Upper lobe of right lung (tissue), 1 donor: ENCODE measurements around the gene DUSP7. TPM values are rescaled to one million over a fixed set of nuclear protein-coding genes. Genes with fewer than 3 reads are reported as not detected.

Experiments
- ATAC-seq: fragments of 200-7000 bp; cut with Tn5 transposase; one replicate; pipeline ENCODE4 v1.9.1; 2020; ENCODE audit warnings: mild to moderate bottlenecking, moderate library complexity
- DNase-seq: peaks from one replicate; pipeline ENCODE4 v3.0.0-alpha.2; 2020
- H3K27ac ChIP-seq: fragments of 200-600 bp; one replicate; pipeline ENCODE4 v1.8.0; 2022
- H3K27me3 ChIP-seq: fragments of 200-600 bp; one replicate; pipeline ENCODE4 v1.8.0; 2022; ENCODE audit warnings: mild to moderate bottlenecking
- H3K36me3 ChIP-seq: fragments of 200-600 bp; one replicate; pipeline ENCODE4 v1.8.0; 2022
- H3K4me1 ChIP-seq: fragments of 200-600 bp; one replicate; pipeline ENCODE4 v1.8.0; 2022
- H3K4me3 ChIP-seq: fragments of 200-600 bp; one replicate; pipeline ENCODE4 v1.8.0; 2022; ENCODE audit warnings: mild to moderate bottlenecking
- H3K9me3 ChIP-seq: fragments of 200-600 bp; one replicate; pipeline ENCODE4 v1.8.0; 2022
- intact Hi-C: fragments of 100-400 bp; cut with DNase I; formaldehyde crosslinking; loops from one replicate; pipeline ENCODE4 v1.11.0; 2022
- total RNA-seq: library from RNA; stranded (reverse); fragmentation: NEBNext Ultra II Directional; extraction: Animal tissue kit (Norgen Biotek cat#: 25700); gene quantifications from one replicate; pipeline ENCODE4 v1.2.1, GENCODE V29; 2021
- TF ChIP-seq, protein P1 (sequence below): fragments of 200-600 bp; IDR thresholded peaks from one replicate; pipeline ENCODE4 v1.8.0; 2022; ENCODE audit warnings: antibody characterized with exemption
- donor health status: DM: no; HTN: yes; CAD: no; lungs with severe emphysema.

DUSP7 gene
- total RNA-seq, 1 donor from 2014 or later, result 40.7 TPM

DNA sequence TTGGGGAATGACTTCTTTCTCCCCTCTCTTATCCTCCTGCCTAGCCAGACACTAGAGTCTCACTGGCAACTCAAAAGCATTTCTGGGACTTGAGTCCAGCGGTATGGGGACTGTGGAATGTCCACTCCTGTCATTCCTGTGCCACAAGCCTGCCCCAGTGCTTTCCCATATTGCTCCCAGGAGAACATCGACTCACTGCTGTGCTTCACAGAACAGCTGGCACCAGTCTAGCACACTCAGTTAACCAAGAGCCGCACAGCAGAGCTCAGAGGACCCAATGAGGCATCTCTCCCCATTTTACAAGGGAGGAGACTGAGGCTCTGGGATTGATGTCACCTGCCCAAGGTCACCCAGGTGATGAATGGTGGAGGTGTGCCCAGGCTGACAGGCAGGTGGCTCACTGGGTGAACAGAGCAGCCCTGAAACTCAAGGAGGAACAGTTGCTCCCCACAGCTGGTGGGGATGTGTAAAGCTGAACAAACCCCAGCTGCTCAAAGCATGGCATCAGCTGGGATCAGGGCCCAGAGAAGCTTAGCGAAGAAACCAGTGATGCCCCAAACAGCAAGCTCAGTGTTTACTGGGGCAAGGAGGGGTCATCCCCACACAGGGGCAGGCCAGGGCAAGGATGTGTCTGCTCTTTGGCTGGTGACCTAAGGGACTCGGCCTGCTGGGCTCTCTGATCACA is 35.4 kb upstream of the DUSP7 start:
- ATAC-seq (peak; percentile 65), DNase-seq (peak; percentile 56)
- Histone ChIP-seq H3K4me1 (peaks cover 50% of the 10 kb centered on the region), H3K36me3 (no peaks in the 10 kb centered on the region), H3K4me3 (no peak overlapping the region), H3K27me3 (no peaks in the 10 kb centered on the region), H3K9me3 (no peaks in the 10 kb centered on the region), H3K27ac (peak overlapping the region; percentile 65)
- TF ChIP-seq, protein P1, sequence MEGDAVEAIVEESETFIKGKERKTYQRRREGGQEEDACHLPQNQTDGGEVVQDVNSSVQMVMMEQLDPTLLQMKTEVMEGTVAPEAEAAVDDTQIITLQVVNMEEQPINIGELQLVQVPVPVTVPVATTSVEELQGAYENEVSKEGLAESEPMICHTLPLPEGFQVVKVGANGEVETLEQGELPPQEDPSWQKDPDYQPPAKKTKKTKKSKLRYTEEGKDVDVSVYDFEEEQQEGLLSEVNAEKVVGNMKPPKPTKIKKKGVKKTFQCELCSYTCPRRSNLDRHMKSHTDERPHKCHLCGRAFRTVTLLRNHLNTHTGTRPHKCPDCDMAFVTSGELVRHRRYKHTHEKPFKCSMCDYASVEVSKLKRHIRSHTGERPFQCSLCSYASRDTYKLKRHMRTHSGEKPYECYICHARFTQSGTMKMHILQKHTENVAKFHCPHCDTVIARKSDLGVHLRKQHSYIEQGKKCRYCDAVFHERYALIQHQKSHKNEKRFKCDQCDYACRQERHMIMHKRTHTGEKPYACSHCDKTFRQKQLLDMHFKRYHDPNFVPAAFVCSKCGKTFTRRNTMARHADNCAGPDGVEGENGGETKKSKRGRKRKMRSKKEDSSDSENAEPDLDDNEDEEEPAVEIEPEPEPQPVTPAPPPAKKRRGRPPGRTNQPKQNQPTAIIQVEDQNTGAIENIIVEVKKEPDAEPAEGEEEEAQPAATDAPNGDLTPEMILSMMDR, result no peak
- intact Hi-C loops, result no loop called here

DNA sequence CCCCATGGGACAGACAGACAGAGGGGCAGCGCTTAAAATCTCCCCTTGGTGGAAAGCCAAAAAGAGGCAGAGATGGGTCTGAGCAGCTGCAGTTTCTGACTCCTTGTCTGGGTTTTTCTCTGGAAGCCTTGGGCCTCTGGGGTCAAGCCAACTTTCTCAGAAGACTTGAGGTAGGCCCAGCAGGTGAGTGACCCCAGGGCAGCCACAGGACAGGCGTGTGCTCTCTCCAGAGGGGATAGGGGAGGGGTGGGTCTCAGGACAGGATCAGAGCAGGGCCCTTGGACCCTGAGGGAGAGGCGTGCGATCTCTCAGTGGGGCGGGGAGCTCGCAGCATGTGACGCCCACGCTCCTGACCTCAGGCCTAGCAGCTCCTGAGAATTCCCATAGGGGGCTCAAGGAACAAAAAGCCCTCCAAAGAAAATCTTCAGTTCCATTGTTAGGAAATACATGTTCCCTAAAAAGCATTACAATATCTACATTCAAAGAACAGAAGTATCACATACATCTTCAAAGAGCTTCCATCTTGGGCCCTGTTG is 34.6 kb upstream of the DUSP7 start:
- H3K27me3 ChIP-seq, result no peaks in the 10 kb centered on the region
- ATAC-seq (no peak), DNase-seq (peak; percentile 31)
- no peaks in the 10 kb centered on the region for H3K36me3 ChIP-seq
- no peaks in the 10 kb centered on the region for H3K9me3 ChIP-seq
- H3K4me1 ChIP-seq, result peaks cover 50% of the 10 kb centered on the region
- intact Hi-C loops, result no loop called here
- H3K4me3 ChIP-seq, result no peak overlapping the region
- TF ChIP-seq, protein P1, result no peak
- H3K27ac ChIP-seq, result peak overlapping the region; percentile 65

DNA sequence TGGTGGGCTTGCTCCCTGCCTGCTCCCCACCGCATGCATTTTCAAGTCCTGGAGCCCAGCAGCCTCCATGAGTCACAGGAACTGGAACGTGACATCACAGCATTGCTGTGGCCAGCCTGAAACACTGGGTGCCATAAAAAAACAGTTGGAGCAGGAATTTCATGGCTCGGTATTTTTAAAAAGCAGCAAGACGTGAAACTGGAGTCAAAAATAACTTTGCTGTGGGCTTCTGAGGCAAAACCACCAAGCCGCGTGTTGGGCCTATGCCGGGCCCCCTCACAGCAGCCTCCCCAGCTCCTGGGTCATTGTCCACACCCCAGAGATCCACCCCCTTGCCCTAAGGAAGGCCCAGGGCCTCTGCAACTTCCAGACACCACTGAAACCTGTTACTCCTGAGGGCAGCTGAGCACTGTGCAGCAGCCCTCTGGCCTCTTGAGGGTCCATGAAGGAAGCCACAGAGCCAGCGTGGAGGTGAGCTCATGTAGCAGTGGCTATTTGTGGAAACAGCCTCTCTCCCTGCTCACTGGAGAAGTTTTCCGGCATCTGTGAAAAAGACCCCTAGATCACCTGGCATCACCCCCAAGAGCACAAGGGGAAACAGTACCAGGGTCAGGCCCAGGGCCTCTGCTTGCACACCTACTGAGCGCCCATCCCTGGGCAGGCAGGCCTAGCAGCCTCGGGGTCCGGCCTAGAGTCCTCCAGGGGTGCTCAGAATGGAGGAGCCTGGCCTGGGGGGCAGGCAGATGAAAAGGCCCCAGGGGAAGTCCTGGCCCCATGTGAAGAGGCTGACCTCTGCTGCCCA is 34.0 kb upstream of the DUSP7 start:
- intact Hi-C loops, result no loop called here
- peak overlapping the region; percentile 65 for H3K27ac ChIP-seq
- no peaks in the 10 kb centered on the region for H3K27me3 ChIP-seq
- H3K4me1 ChIP-seq, result peaks cover 50% of the 10 kb centered on the region
- peak; percentile 48 for DNase-seq
- H3K9me3 ChIP-seq, result no peaks in the 10 kb centered on the region
- no peaks in the 10 kb centered on the region for H3K36me3 ChIP-seq
- no peak overlapping the region for H3K4me3 ChIP-seq
- TF ChIP-seq, protein P1, result no peak
- no peak for ATAC-seq

DNA sequence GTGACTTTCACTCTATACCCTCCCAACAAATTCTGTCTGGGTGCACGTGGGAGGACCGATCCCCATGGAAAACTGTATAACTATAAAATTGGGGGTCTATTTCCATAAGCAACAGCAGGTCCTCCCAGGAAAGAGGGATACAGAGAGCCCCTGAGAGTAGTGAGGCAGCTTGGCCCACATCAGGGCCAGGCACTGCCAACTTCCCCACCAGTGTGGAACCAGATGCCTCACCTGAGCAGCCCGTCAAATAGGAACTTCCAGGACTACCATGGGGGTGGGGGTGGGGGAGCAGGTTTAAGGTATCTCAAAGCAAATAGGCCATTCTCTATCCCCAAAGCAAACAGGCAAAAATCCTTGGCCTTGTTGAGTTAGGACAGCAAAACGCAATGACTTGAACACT is 33.3 kb upstream of the DUSP7 start:
- H3K4me1 ChIP-seq, result peaks cover 50% of the 10 kb centered on the region
- no peaks in the 10 kb centered on the region for H3K9me3 ChIP-seq
- H3K4me3 ChIP-seq, result no peak overlapping the region
- TF ChIP-seq, protein P1, result no peak
- H3K27ac ChIP-seq, result peak overlapping the region; percentile 2
- DNase-seq (peak; percentile 25), ATAC-seq (no peak)
- intact Hi-C loops, result no loop called here
- no peaks in the 10 kb centered on the region for H3K36me3 ChIP-seq
- no peaks in the 10 kb centered on the region for H3K27me3 ChIP-seq

DNA sequence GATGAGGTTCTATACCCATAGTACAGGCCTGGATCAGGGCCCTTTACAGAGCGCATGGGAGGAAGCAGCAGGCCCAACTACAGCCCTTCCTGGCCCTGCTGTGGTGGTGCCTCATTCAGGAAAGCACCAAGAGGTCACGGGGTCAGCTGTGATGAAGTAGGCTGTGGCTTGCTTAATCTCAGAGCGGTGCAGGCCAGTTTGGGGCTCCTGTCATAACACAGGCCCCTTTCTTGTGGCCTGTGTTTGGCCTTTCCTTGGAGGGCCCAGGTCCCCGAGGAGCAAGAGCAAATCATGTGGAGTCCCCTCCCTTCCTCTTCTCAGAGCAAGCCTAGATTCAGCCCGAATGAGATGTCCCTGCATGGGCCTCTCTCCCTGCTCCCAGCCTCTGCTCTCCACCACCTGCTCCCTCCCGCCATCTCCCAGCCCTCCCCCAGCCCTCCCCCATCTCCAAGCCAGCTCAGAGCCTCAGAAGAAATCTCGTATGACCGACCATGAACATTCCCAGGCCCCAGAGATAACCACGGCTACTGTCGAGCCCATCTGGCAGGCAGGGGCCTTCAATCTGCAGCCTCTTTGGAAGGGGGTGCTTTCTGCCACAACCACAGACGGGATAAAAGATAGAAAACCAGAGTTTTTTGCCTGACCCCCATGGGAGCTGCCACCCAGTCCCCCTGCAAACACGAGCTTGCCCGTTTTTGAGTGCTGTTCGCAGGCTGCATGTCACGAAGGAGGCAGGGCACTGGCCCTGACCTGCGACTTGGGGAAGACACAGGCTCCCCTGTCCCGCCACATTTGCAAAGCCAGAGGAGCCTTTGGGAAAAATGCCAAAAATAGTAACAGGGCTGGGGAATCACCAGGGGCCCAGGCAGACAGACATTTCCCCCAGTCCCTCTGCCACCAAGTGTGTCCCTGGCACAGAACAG is 32.3 kb upstream of the DUSP7 start:
- peak; percentile 65 for DNase-seq
- intact Hi-C loops, result no loop called here
- no peak overlapping the region for H3K4me3 ChIP-seq

More for the DNA sequence above, 32.3 kb upstream of the DUSP7 start:
- TF ChIP-seq, protein P1, result no peak
- Histone ChIP-seq H3K4me1 (peaks cover 50% of the 10 kb centered on the region), H3K36me3 (no peaks in the 10 kb centered on the region), H3K27ac (no peak overlapping the region), H3K9me3 (no peaks in the 10 kb centered on the region), H3K27me3 (no peaks in the 10 kb centered on the region)
- peak; percentile 58 for ATAC-seq
